ENCODE measurements around the gene MRPL48. TPM values are rescaled to one million over a fixed set of nuclear protein-coding genes. Genes with fewer than 3 reads are reported as not detected.

The MRPL48 gene
- total RNA-seq, 4 donors from 2014 or later, result 10.5 to 24.4 (median 15.4) TPM

DNA sequence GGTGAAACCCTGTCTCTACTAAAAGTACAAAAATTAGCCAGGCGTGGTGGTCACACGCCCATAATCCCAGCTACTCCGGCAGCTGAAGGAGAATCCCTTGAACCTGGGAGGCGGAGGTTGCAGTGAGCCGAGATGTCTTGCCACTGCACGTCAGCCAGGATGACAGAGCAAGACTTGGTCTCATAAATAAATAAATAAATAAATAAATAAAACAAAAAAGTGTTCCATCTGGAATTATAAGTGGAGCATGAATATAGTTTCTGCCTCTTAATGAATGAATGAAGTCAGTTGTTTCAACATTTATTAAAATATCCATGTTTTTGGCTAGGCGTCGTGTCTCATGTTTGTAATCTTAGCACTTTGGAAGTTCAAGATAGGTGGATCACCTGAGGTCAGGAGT is 27.1 kb downstream of the MRPL48 start:
- no peaks in the 10 kb centered on the region for H3K4me1 ChIP-seq
- no peak overlapping the region for H3K27ac ChIP-seq
- no peaks in the 10 kb centered on the region for H3K9me3 ChIP-seq
- no peak for DNase-seq (ENCODE audit: low spot score in 2 of 2)
- no peaks in the 10 kb centered on the region for H3K27me3 ChIP-seq
- 94% methylated on average over 8 of the region's 8 CpGs for WGBS
- no peak for TF ChIP-seq POLR2A (IDR thresholded peaks at IDR 0.05)
- TF ChIP-seq CTCF (IDR thresholded peaks at IDR 0.05), result no peak
- no peak for TF ChIP-seq POLR2AphosphoS5 (IDR thresholded peaks at IDR 0.05)
- no peak overlapping the region for H3K4me3 ChIP-seq
- no peaks in the 10 kb centered on the region for H3K36me3 ChIP-seq

- DNase-seq (ENCODE audit: low spot score in 2 of 2), result no peak
- Histone ChIP-seq H3K4me1 (no peaks in the 10 kb centered on the region), H3K36me3 (no peaks in the 10 kb centered on the region), H3K27ac (no peak overlapping the region), H3K27me3 (no peaks in the 10 kb centered on the region), H3K4me3 (no peak overlapping the region), H3K9me3 (no peaks in the 10 kb centered on the region)
- TF ChIP-seq POLR2AphosphoS5 (IDR thresholded peaks at IDR 0.05), result no peak
- TF ChIP-seq POLR2A (IDR thresholded peaks at IDR 0.05), result no peak
- TF ChIP-seq EP300 (IDR thresholded peaks at IDR 0.05), result no peak
- TF ChIP-seq CTCF (IDR thresholded peaks at IDR 0.05), result no peak
Measured at GRCh38 chr11:73818846-73819245, 31.2 kb downstream of the MRPL48 start.

GRCh38 chr11:73830261-73830660 is 42.6 kb downstream of the MRPL48 start:
- Histone ChIP-seq H3K36me3 (peaks cover 29% of the 10 kb centered on the region), H3K4me1 (no peaks in the 10 kb centered on the region), H3K4me3 (no peak overlapping the region), H3K27ac (no peak overlapping the region), H3K27me3 (no peaks in the 10 kb centered on the region), H3K9me3 (no peaks in the 10 kb centered on the region)
- TF ChIP-seq POLR2A (IDR thresholded peaks at IDR 0.05) (no peak), POLR2AphosphoS5 (IDR thresholded peaks at IDR 0.05) (no peak), EP300 (IDR thresholded peaks at IDR 0.05) (no peak), CTCF (IDR thresholded peaks at IDR 0.05) (no peak)
- DNase-seq (ENCODE audit: low spot score in 2 of 2), result no peak
- WGBS, result 88% methylated on average over 1 of the region's 1 CpG

DNA sequence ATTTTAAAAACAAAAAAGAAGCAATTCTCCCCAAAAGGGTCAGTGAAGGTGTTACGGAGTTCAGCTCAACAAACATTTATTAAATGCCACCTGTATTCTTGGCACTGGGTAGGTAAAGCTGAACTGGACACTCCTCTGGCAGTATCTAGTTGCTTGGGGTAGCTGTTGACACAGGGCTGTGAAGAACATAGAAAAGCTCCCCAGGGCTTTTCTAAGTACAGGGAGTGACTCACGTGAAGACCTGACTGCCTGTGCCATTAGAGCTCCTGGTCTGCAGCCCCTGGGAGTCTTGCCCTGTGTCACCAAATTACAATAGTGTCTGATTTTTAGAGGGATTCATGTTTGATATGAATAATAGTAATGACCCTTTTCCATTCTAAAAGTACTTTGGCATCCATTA is 45.4 kb downstream of the MRPL48 start:
- WGBS, result 83% methylated on average over 2 of the region's 2 CpGs
- TF ChIP-seq POLR2A (IDR thresholded peaks at IDR 0.05) (no peak), EP300 (IDR thresholded peaks at IDR 0.05) (no peak), CTCF (IDR thresholded peaks at IDR 0.05) (no peak)
- Histone ChIP-seq H3K4me1 (no peaks in the 10 kb centered on the region), H3K36me3 (peaks cover 19% of the 10 kb centered on the region), H3K9me3 (no peaks in the 10 kb centered on the region), H3K27me3 (no peaks in the 10 kb centered on the region), H3K27ac (no peak overlapping the region), H3K4me3 (no peak overlapping the region)
- no peak for DNase-seq (ENCODE audit: low spot score in 2 of 2)

GRCh38 chr11:73838443-73839122 is 50.9 kb downstream of the MRPL48 start:
- no peak overlapping the region for H3K4me3 ChIP-seq
- no peaks in the 10 kb centered on the region for H3K9me3 ChIP-seq
- TF ChIP-seq POLR2AphosphoS5 (IDR thresholded peaks at IDR 0.05), result no peak
- no peak for TF ChIP-seq EP300 (IDR thresholded peaks at IDR 0.05)
- TF ChIP-seq POLR2A (IDR thresholded peaks at IDR 0.05), result no peak
- TF ChIP-seq CTCF (IDR thresholded peaks at IDR 0.05), result no peak
- H3K4me1 ChIP-seq, result no peaks in the 10 kb centered on the region
- no peaks in the 10 kb centered on the region for H3K27me3 ChIP-seq
- peaks cover 11% of the 10 kb centered on the region for H3K36me3 ChIP-seq
- WGBS, result 75% methylated on average over 3 of the region's 3 CpGs
- DNase-seq (ENCODE audit: low spot score in 2 of 2), result no peak
- no peak overlapping the region for H3K27ac ChIP-seq
